CD4-positive, alpha-beta T cell treated with Interleukin-4 for 1 hour (primary cell): Measurements from ENCODE around the gene ACOX3.

ENCODE experiments used
- DNase-seq, 2 donors: peaks; one replicate each; pipeline ENCODE4 v3.0.0-alpha.2; 2020 to 2022

Gene ACOX3

DNA sequence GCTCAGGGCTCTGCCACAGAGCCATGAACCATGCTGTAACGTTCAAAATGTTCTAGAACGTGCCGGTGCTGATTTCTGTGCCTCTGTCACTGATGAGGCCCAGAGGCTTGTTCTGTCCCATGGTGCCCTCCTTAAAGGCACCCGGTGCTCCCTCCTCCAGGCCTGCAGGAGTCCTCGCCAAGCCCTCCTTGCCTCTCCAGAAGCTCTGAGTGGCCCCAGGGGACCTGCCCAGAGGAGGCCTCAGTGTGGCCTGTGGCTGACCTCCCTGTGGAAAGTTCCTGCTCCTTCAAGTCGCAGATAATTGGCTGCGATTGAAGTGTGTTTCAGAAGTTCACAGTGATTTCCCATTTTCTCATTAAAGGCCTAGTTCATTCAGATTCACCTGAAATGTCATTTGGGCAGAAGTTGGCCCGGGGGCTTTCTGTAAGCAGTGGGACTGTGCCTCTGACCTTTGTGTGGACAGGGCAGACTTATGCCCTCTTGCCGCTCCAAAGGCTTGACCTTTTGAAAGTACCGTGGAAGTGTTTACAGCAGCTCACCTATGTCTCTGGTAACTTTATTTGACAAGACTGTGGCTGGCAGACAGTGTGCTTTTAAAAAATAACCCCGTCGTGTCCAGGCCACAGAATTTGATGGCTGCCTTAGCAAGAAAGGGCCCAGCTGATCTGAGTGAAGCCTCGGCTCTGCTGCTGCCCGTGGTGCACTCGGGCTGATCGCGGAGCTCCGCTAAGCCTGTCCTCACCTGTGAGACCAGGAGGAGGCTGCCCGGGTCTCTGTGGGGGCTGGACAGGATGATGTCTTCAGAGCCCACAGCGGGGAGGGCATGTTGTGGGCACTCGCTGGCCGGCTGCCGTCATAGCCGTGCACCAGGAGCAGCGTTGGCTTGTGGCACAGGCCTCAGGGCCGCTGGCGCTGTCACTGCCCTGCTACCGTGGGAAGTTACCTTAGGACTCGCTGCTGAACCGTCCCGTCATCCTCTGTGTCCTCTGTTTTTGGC, 25.4 kb upstream of the ACOX3 start:
- DNase-seq = no peak

DNA sequence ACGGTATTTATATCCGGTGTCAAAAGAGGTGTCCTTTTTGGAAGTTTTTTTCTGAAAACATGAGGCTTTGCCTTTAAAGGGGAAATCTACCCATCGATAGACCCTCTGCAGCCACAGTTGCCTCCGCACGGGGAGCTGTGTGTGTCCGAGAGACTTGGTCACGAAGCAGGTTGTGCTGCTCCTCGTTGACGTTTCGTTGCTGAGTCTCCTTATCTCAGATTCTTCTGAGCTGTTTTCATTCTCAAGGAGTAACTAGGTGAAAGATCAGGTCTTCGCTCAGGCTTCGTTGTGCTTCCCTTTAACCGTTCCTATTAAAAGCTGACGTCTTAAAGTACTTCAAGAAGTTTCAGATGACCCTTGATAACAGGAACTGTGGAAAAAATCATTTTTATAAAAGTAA, 23.9 kb upstream of the ACOX3 start:
- no peak for DNase-seq

DNA sequence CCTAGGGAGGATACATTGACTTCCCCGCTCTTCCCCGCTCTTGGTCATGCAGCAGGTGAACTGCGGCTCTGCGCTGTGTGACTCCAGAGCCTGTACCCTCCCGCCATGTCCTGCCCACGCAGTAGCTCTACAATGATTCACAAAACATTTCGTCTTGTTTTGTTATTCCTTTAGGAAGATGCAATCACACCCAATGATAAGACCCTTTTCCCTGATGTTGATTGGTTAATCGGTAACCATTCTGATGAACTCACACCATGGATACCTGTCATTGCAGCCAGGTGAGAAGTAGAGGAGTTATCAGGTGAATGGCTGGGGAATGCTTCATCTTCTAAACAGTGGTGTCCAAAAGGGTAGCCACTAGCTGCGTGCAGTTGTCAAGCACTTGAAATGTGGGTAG, 23.3 kb upstream of the ACOX3 start:
- DNase-seq = no peak

DNA sequence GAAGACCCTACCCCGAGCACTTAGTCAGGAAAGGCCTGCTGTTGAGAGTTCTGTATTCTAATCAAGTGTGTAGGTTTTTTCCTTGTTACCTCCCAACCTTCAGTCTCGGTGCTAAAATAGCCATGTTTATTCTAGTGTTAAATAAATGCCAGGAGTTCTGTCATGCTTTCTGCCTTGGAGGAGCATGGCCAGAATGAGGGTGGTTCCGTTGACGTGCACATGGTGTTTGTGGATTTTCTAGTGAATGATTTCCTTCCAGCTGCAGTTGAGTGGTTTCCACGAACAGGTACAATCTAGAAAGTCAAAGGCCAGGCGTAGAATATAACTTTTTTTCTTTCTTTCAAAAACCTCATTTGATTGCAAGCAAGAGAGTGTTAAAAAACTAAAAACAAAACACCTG, 21.1 kb upstream of the ACOX3 start:
- no peak for DNase-seq

DNA sequence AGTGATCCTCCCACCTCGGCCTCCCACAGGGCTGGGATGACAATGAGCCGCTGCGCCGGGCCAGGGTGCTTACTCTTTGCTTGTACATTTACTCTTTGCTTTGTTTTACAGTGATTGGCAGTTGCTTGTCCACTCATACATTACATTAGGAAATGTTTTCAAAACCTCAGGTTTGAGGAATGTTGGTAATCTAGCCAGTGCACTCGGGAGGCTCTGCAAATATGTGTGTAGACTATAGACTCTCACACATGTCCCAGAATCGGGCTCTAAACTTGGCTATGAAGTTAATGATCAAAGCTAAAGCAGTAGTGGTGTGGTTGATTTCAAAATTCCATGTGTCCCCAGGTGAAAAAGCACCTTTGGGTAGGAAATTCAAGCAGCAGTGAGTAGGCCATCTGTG, 20.6 kb upstream of the ACOX3 start:
- no peak for DNase-seq

DNA sequence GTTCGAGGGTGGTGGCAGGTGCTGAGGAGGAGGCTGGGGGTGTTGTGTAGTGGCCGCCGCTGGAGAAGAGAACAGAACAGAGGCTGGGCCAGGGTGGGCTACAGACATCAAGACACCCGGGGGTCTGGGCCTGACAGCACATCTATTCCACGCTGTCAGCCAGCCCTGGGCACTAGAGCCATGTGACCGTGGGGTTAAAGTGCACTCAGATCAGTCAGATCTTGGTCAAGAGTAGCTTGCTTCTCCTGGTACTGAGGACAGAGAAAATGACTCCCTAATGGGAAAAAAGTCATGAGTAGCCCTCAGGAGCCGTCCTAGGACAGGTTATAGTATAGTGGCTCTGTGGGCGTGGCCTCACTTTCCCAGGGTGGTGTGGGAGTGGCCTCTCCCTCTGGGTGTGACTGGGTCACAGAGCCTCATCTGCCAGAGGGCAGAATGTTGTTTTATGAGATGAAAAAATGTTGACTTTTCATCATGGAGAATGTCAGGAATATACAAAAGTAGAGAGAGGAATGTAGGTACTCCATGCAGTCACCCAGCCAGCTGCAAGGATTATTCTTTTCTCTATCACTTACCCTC, 19.4 kb upstream of the ACOX3 start:
- no peak for DNase-seq

DNA sequence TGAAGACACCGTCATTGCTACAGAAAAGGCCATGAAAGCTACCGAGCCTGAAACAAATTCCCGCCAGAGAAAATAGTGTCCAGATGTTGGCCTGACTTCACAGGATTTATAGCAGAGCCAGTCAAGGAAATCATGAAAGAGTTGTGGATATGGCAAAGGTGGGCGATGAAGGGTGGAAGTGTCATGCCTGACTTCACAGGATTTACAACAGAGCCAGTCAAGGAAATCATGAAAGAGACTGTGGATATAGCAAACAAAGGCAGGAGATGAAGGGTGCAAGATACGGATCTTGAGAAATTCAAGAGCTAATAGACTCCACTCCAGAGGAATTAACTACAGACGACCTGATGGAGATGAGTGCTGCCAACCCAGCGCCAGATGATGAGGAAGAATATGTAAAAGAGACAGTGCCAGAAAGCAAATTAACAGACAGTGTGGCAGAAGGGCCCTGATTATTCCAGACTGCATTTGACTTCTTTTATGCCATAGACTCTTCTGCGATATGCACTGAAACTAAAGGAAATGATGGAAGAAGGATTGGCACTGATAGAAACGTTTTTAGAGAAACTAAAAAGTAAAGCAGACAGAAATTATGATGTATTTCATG, 17.2 kb upstream of the ACOX3 start:
- DNase-seq = no peak

DNA sequence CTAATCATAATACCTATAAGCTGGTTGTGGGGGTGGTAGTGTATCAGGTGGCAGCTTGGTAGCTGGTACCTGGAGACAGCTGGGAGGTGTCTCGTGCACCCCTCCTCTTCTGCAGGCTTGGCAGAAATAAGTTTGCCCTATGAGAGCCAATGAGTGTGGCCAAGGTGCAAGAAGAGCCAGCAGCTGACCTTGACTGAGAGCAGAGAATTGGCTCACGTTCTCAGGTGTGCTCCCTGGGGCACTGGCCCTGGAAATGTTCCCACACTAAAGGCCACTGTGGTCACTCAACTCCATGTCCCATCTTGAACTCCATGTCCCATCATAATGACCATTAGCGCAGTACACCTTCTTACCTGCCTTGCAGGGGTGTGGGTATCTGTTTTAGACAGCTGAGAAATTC, 13.4 kb upstream of the ACOX3 start:
- no peak for DNase-seq

DNA sequence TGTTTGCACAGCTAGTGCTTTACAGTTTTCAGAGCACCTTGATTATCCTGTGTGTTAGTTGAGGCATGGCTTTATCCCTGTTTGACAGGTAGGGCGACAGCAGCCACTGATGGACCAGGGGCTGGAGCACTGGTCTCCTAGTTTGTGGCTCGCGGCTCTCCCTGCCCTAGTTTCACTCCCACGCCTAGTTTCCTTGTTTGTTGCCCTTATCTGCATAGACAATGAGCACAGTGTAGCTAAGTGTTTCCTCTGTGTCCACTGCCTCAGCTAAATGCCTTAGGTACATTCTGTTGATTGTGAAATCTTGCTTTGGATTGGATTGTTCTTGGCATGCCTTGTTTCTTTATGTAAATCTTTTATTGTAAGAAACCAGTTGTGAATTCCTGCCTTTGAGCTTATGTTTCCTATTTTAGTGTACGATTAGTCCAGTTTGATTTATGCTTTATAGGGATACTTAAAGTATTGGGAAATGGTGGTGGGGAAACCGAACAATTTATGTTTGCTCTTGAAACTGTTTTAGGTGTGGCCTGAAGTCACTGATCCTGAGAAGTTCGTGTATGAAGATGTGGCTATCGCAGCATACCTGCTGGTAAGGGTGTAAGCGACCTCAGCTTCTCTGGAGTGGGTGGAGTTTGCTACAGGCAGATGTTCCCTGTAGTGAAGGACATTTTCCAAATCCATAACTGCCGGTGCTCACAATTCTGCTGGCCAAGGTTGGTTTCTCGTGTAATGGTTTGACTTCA, 11.1 kb upstream of the ACOX3 start:
- DNase-seq = no peak

DNA sequence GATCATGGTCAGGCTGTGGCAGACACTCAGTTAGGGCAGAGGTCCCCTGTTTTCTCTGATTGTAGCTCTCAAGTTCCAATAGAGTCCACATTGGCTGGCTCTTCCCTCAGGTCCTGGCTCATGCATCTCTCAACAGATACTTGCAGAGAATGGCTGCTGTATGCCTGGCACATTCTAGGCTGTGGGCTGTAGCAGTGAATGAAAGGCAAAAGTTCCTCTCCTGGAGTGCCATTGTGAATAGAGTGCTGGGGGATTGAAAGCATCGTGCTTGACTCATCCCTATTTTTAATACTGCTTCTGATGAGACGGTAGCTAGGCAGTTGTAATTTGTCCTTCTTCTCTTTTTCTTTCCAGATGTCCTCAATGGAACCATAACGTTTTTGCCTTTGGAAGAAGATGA, 5.6 kb upstream of the ACOX3 start:
- DNase-seq = no peak

DNA sequence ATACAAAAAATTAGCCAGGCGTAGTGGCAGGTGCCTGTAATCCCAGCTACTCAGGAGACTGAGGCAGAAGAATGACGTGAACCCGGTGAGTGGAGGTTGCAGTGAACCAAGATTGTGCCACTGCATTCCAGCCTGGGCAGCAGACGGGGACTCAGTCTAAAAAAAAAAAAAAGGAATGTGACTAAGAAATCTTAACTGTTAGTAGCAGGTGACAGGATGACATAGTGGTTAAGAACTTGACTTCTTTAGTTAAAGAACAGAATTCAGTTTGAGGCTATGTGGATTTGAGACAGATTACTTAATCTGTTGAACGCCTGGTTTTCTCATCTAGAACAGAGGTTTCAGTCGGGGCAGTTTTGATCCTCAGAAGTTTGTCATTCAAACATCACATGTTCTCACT, 3.3 kb upstream of the ACOX3 start:
- DNase-seq = no peak

DNA sequence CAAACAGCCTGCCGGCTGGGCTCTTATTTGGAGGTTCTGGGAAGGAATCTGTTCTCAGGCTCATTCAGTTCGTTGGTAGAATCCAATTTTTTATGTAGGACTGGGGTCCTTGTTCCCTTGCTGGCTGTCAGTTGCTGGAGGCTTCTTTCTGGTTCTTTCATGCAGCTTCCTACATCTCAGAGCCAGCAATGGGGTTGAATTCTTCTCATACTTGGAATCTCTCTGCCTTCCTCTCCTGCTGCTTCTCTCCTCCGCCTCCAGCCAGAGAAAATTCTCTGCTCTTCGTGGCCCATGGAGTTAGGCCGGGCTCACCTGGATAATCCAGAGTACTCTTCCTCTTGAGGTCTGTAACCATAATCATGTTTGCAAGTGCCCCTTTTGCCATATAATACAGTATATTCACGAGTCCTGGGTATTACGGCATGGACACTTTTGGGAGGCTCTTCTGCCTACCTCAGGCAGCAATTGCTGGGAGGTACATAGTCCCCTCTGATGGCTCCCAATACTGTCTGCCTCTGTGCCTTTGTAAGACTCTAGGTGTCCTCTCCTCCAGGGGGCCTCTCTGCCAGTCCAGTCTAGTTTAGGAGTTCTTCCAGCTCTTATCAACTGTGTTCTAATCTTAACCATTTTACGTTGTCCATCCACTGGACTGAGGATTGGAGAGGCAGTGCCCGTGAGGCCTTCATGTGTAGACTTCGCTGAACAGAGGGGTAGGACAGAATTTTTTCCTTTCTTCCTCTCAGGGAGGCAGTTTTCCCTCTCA, 2.3 kb upstream of the ACOX3 start:
- no peak for DNase-seq

DNA sequence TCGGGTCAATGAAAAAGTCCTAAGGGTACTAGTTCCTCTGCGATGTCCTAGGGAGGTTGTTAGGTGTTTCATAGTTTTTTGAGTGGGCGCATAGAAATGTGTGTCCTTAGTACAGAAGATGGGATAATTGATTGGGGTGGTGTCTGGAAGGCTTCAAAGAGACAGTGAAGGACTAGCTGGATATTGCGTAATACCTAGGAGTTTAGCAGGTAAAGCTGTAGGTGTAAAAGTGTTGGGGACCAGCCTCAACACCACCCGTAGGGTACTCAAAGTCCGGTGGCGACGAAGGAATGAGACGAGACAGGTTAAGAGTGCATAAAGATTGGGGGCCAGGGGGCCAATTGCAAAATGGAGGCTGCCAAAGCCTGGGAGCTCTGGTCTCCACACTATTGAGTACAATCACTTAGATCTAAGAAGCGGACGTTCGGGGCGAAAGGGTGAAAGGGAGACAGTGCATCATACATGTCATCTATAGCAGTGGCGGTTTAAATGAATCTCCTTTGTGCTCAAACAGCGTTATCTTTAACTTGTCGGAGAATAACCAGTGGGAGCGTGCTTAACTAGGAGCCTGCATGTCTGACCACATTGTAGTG, 1.1 kb upstream of the ACOX3 start:
- DNase-seq = no peak

DNA sequence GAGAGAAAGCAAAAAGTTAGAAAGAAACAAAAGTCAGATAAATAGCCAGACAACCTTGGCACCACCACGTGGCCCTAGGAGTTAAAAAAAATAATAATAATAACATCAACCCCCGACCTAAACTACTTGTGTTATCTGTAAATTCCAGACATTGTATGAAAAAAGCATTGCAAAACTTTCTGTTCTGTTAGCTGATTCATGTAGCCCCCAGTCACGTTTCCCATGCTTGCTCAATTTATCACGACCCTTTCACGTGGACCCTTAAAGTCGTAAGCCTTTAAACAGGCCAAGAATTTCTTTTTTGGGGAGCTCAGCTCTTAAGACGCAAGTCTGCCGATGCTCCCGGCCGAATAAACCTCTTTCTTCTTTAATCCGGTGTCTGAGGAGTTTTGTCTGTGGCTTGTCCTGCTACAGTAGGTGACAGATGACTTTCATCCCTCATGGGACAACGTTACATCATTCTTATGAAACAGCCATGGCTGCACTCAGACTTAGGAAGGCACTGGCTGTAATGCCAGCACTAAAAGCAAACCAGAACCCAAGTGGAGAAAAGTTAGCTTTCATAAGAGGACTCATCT, 520 bp downstream of the ACOX3 start:
- DNase-seq = peak in 1 of 2 donors; percentile 56

DNA sequence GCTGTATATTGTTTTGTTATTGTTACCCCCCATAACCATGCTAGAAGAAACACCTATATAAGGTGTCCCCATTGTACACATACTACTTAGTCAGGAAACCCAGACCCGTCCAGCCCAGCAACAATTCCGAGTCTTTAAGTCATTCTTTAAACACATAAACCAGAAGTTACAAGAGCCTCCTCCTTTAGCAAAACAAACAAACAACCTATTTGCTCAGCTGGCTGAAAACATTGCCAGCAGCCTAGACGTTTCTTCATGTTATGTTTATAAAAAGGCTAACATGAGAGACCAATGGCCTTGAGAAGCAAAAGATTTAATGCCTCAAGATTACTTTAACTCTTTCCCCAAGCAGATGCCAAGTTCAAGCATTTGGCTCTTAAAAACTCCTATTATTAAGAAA, 1.4 kb downstream of the ACOX3 start:
- no peak for DNase-seq

DNA sequence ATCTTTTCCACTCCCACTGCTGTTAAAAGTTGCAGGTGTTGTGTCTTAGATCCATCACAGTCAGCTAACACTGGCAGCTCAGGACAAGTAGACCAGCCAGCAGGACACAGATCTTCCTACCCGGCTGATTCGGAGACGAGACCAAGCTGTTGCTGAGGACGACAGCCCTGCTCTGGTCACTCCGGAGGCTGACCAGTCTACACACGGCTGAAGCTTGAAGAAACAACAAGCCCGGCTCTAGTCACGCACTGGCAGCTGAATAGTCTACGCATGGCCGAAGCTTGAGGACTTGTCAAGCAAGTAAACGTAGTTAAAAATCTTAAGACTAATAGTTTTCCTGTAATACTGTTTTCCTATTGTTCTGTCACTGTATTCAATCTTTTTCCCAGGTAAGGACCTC, 1.8 kb downstream of the ACOX3 start:
- DNase-seq = no peak

DNA sequence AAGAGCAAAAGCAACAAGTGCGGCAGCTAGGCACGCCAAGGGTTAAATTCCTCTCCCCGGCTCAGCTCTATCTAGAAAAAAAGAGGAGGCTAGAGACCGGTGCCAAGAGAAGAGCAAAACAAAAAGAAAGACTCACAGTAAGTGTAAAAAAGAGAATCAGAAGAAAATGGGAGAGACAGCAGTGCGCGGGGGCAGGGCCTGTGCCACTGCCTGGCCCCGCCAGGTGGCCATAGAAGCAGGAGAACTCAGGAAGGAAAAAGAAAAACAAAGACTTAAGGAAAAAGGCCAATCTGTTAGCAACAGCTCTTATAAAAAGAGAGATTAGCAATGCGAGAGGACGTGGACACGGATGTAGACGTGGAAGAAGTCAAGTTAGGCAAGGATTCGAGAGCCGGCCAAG, 3.2 kb downstream of the ACOX3 start:
- no peak for DNase-seq

DNA sequence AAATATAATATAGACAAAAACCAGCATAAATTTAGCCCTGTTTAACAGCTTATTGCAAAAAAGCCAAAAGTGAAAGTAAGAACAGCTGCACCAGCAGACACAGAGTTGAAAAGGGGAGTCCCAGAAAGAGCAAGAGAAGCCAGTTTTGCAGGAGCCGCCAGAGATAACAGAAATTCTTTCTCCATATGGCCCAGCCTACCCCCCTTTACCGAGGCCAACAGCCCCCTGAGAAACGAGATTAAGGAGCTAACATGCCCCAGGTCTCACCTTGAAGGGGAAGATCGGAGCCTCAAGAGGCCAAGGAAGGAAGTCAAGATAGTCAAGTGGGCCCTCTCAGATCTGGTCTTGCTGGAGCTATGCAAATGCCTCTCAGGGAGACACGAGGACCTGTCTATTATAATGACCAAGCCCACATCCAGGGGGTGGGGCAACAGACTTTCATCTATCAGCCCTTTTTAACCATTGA, 4.8 kb downstream of the ACOX3 start:
- DNase-seq = peak; percentile 25 to 50

DNA sequence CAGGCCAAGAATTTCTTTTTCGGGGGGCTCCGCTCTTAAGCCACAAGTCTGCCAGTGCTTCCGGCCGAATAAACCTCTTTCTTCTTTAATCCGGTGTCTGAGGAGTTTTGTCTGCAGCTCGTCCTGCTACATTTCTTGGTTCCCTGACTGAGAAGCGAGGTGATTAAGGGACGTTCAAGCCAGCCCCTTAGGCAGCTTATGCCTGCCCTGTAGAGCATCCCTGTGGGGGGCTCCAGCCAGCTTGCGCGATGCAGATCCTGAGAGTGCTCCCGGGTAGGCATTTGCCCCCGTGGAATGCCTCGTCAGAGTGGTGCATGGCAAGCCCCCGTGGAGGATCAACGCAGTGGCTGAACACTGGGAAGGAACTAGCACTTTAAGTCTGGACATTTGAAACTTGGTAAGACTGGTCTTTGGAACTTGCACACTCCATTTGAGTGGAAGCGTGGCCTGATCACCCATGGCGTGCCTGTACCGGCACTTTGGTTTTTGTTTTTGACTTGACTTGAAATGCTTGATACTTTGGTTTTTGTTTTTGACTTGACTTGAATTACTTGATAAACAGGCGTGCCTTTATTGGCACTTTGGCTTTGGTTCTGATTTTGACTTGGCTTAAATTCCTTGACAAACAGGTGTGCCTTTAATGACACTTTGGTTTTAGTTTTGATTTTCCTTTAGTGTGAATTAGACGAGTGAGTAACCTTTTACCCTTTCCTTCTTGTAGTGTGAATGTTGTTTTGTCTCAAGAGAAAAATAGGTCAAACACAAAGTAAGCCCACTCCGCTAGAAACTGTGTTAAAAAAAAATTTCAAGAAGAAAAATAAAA, 6.1 kb downstream of the ACOX3 start:
- DNase-seq = no peak

DNA sequence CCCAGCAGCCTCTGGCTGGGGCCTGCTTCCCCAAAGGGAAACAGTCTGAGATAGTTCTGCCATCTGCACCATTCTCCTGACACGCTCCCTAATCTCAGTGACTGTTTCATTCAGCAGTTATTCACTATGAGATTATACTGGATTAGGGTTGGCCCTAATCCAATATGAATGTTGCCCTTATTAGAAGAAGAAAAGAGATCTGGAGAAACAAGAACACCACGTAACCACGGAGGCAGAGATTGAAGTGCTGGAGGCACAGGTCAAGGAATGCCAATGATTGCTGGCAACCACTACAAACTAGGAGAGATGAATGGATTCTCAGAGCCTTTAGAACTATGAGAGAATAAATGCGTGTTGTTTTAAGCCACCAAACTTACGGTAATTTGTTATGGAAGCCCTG, 7.4 kb downstream of the ACOX3 start:
- DNase-seq = no peak

DNA sequence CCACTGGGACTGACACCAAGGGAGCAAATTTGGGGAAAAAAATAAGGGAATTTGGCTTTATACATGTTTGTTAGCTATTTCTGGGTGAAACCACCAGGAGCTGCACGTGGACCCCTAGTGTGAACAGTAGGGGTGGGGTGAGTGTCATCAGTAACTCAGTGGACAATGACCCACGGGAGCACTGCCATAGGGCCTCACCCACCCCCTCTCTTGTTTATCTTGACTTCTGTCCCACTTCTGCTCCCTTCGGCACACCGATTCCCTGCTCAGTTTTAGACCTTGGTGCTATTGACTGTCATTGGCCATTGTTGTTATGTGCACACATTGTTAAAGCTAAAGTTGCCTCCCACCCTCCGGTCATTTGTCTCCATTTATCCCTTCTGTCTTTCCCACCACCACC, 9.0 kb downstream of the ACOX3 start:
- no peak for DNase-seq
